Measurements from ENCODE around the gene FAM193B. TPM values are rescaled to one million over a fixed set of nuclear protein-coding genes. Genes with fewer than 3 reads are reported as not detected.

The FAM193B gene
- total RNA-seq, 1 donor from 2014 or later, result 21.5 TPM

DNA sequence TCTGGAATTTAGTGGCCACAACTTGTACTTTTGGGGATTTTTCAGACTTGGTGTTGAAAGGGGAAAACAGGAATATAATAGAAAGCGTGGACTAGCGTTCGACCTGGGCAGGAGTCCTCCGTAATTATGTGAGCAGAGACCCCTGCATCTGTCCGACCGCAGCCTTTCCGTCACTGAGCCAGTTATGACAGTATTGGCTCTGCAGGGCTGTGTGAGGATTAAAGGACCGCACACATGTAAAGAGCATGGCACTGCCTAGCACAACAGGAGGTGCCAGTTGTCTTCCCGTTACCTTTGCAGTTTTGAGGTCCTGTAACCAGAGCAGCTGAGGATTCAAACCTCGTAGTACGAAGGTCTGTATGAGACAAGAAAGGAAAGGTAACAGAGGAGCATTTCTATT lies 46.8 kb upstream of the FAM193B start:
- intact Hi-C loops (cut with micrococcal nuclease), result no loop called here
- Histone ChIP-seq H3K4me1 (peaks cover 33% of the 10 kb centered on the region), H3K9me3 (replicated peaks) (no peaks in the 10 kb centered on the region), H3K27ac (replicated peaks) (no peak overlapping the region), H3K27me3 (ENCODE audit: low read depth) (no peaks in the 10 kb centered on the region), H3K36me3 (peaks cover 6% of the 10 kb centered on the region), H3K4me3 (peak overlapping the region; percentile 95)
- DNase-seq, result no peak
- TF ChIP-seq, protein P1, sequence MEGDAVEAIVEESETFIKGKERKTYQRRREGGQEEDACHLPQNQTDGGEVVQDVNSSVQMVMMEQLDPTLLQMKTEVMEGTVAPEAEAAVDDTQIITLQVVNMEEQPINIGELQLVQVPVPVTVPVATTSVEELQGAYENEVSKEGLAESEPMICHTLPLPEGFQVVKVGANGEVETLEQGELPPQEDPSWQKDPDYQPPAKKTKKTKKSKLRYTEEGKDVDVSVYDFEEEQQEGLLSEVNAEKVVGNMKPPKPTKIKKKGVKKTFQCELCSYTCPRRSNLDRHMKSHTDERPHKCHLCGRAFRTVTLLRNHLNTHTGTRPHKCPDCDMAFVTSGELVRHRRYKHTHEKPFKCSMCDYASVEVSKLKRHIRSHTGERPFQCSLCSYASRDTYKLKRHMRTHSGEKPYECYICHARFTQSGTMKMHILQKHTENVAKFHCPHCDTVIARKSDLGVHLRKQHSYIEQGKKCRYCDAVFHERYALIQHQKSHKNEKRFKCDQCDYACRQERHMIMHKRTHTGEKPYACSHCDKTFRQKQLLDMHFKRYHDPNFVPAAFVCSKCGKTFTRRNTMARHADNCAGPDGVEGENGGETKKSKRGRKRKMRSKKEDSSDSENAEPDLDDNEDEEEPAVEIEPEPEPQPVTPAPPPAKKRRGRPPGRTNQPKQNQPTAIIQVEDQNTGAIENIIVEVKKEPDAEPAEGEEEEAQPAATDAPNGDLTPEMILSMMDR (IDR thresholded peaks at IDR 0.05; ENCODE audit: borderline replicate concordance), result no peak

DNA sequence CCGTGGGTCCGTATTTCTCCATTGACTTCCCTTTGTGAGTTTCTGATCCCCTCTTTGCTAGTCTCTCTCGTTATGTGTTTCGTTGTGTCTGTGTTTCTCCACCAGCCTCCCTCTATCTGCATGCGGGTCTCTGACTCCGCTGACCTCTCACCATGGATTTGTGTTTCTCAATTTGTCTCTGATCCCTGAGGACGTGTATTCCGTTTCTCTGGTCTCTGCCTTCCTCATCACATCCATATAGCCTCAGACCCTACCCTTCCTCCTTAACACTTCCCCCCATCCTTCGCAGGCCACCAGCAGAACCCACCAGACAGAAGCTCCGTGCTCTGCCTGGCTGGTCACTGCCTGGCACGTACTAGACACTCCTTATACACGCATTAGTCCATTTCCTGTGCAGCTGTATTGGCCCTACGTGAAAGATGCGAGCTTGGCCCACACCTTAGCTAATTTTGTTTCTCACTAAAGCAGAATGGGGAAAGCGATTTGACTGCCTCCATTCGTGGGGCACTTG lies 46.2 kb upstream of the FAM193B start:
- no peak for DNase-seq
- Histone ChIP-seq H3K4me3 (peak overlapping the region; percentile 95), H3K4me1 (peaks cover 33% of the 10 kb centered on the region), H3K36me3 (peaks cover 12% of the 10 kb centered on the region), H3K27ac (replicated peaks) (peak overlapping the region; percentile 95), H3K9me3 (replicated peaks) (no peaks in the 10 kb centered on the region), H3K27me3 (ENCODE audit: low read depth) (no peaks in the 10 kb centered on the region)
- TF ChIP-seq, protein P1 (IDR thresholded peaks at IDR 0.05; ENCODE audit: borderline replicate concordance), result no peak
- intact Hi-C loops (cut with micrococcal nuclease), result no loop called here

DNA sequence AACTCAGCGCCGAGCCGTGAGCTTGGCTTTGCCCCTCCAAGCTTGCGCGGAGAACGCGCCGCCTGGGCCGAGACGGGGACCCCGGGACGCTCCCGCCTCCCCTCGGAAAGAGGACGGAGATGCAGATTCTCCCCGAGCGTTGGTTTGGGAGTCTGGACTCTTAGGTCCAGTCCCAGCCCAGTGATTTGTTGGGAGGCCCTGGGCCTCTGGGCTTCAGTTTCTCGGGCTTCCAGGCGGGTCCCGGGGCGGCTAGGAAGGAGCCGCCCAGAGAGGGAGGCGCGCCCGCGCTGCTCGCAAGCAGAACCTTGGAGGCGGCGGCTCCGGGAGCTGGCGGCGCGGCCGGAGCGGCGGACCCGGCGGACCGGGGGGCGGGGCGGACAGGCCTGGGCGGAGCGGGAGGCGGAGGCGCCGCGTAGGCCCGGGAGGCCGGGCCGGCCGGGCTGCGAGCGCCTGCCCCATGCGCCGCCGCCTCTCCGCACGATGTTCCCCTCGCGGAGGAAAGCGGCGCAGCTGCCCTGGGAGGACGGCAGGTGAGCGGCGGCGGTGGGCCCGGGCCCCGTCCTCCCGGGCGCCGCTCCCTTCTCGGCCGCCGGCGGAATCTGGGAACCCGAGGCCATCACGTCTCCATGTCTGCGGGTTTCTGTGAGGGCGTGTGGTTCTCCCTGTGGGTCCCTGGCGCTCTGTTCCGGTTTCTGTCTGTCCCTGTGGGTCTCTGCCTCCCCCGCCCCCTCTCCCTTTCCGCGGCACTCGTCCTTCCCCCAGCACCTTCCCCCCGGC lies 45.6 kb upstream of the FAM193B start, which contains the start of gene B4GALT7:
Gene B4GALT7, plus strand, starts transcription at position 402 of the 777 bp plus-strand sequence. Its CDS starts 79 bp downstream, at position 481.
- DNase-seq, result peak; percentile 87

DNA sequence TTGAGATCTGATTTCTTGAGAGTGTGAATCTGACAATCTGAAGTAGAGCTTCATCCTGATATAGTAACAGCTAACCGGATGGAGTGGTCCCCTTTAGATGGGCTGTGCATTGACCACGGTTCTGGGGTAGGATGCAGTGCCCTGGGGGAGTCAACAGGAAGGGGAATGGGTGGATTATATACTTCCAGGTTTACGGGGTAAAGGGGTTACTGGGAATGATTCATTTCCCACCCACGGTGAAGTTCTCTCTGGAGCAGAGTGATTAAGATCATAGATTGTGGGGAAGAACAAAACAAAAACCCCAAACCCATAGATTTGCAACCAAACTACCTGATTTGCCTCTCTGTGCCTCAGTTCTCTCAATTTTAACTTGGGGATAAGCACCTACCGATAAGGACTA lies 44.1 kb upstream of the FAM193B start:
- peaks cover 37% of the 10 kb centered on the region for H3K4me1 ChIP-seq
- H3K4me3 ChIP-seq, result no peak overlapping the region
- TF ChIP-seq, protein P1 (IDR thresholded peaks at IDR 0.05; ENCODE audit: borderline replicate concordance), result no peak
- H3K27me3 ChIP-seq (ENCODE audit: low read depth), result no peaks in the 10 kb centered on the region
- intact Hi-C loops (cut with micrococcal nuclease), result no loop called here
- H3K36me3 ChIP-seq, result peaks cover 33% of the 10 kb centered on the region
- no peak overlapping the region for H3K27ac ChIP-seq (replicated peaks)
- no peak for DNase-seq
- H3K9me3 ChIP-seq (replicated peaks), result no peaks in the 10 kb centered on the region

More for the DNA sequence above, 45.6 kb upstream of the FAM193B start, which contains the start of gene B4GALT7:
- intact Hi-C loops (cut with micrococcal nuclease), result no loop called here
- peaks cover 18% of the 10 kb centered on the region for H3K36me3 ChIP-seq
- peak within 1 kb of the TSS; percentile 95 for H3K4me3 ChIP-seq
- H3K27ac ChIP-seq (replicated peaks), result peak within 1 kb of the TSS; percentile 95
- H3K27me3 ChIP-seq (ENCODE audit: low read depth), result no peaks in the 10 kb centered on the region
- no peaks in the 10 kb centered on the region for H3K9me3 ChIP-seq (replicated peaks)
- TF ChIP-seq, protein P1 (IDR thresholded peaks at IDR 0.05; ENCODE audit: borderline replicate concordance), result no peak
- H3K4me1 ChIP-seq, result peaks cover 33% of the 10 kb centered on the region

DNA sequence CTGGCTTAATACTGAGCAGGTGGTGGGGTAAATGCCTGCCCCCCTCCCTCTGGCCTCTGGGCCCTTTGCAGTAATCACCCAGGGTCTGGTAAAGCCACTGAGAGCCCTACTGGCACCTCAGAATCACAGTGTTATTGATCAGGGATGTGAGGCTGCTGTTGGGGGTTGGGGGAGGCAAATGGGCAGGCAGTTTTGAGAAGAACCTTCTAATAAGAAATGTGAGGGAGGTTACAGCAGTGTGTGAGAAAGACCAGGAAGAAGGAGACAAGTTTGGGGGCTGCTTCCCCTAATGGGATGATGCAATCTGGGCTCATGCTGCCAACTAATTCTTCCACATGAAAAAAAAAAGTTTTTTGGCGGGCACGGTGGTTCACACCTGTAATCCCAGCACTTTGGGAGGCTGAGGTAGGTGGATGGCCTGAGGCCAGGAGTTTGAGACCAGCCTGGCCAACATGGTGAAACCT lies 42.4 kb upstream of the FAM193B start:
- Histone ChIP-seq H3K27ac (replicated peaks) (no peak overlapping the region), H3K4me1 (peaks cover 45% of the 10 kb centered on the region), H3K27me3 (ENCODE audit: low read depth) (no peaks in the 10 kb centered on the region), H3K36me3 (peaks cover 36% of the 10 kb centered on the region), H3K9me3 (replicated peaks) (no peaks in the 10 kb centered on the region), H3K4me3 (no peak overlapping the region)
- DNase-seq, result no peak
- intact Hi-C loops (cut with micrococcal nuclease), result no loop called here
- TF ChIP-seq, protein P1 (IDR thresholded peaks at IDR 0.05; ENCODE audit: borderline replicate concordance), result no peak

Measured in left ventricle myocardium inferior (tissue), 1 donor.